ENCODE data around the gene LRRC1. TPM values are rescaled to one million over a fixed set of nuclear protein-coding genes. Genes with fewer than 3 reads are reported as not detected.

The LRRC1 gene
- total RNA-seq, 1 experiment from 2014 or later: 10.3 TPM

DNA sequence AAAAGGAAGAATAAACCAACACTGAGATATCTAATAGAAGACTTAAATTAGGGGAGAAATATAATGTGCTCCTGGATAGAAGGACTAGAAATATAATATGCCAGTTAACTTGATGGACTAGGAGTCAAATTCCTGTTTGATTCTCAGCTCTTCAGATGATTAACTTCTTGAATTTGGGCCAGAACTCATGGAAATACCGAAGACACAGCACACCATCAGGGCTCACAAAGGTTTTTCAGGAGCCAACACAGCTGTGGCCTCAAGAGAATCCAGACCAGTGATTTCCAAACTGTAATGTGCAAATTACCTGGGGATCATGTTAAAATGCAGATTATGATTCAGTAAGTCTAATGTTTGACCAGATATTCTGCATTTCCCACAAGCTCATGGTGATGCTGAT lies 33.8 kb upstream of the LRRC1 start:
- no peaks in the 10 kb centered on the region for H3K23me2 ChIP-seq (ENCODE audit: insufficient read length, low read depth, low read length, poor library complexity, severe bottlenecking)
- no peak overlapping the region for H3K4me2 ChIP-seq (ENCODE audit: insufficient read depth, insufficient read length, low read length)
- no peak overlapping the region for H3K27ac Mint-ChIP-seq
- H2BK12ac ChIP-seq (ENCODE audit: insufficient read length, low read depth, low read length): no peak overlapping the region
- H2AFZ ChIP-seq (ENCODE audit: low read length): no peak overlapping the region
- no peak overlapping the region for H2BK20ac ChIP-seq (ENCODE audit: low read depth, low read length, poor library complexity, severe bottlenecking)
- H3K79me2 ChIP-seq (ENCODE audit: insufficient read depth, low read length): no peaks in the 10 kb centered on the region
- H3K27me3 Mint-ChIP-seq (ENCODE audit: low read depth): no peaks in the 10 kb centered on the region
- no peak overlapping the region for H3T11ph ChIP-seq (ENCODE audit: low read length)
- H4K91ac ChIP-seq (ENCODE audit: insufficient read length, low read depth, low read length): no peak overlapping the region
- H3K36me3 Mint-ChIP-seq (ENCODE audit: insufficient read depth in 1 of 3, low read depth in 3 of 3): no peaks in the 10 kb centered on the region; a peak in 1 of 7 replicates
- no peak overlapping the region for H4K8ac ChIP-seq (replicated peaks; ENCODE audit: insufficient read length, low read depth, low read length)
- no peak overlapping the region for H2AK5ac ChIP-seq (ENCODE audit: insufficient read length, low read length)
- H3K9me3 ChIP-seq (ENCODE audit: control insufficient read depth, low read depth, low read length): no peaks in the 10 kb centered on the region
- H3K4ac ChIP-seq (ENCODE audit: low read depth, low read length): no peak overlapping the region
- H3K23ac ChIP-seq (ENCODE audit: insufficient read length, low read depth, low read length): no peak overlapping the region
- H2BK5ac ChIP-seq (ENCODE audit: insufficient read length, low read length): no peak overlapping the region
- H3K18ac ChIP-seq (ENCODE audit: insufficient read length, low read depth, low read length): no peak overlapping the region
- no peak overlapping the region for H2BK15ac ChIP-seq (ENCODE audit: low read depth, low read length)
- H4K20me1 ChIP-seq (ENCODE audit: control insufficient read depth, insufficient read depth, insufficient read length): no peaks in the 10 kb centered on the region
- no peak overlapping the region for H3K9ac ChIP-seq (ENCODE audit: extremely low read depth, insufficient read length, low read length)
- H4K5ac ChIP-seq (ENCODE audit: insufficient read length, low read depth, low read length): no peak overlapping the region
- no peaks in the 10 kb centered on the region for H3K4me1 ChIP-seq (ENCODE audit: insufficient read depth, low read length)
- peaks cover 2 to 3% of the 10 kb centered on the region in 2 experiments; a peak in 2 of 4 replicates for H3K4me1 Mint-ChIP-seq
- H3K56ac ChIP-seq (ENCODE audit: insufficient read length, low read depth, low read length): no peak overlapping the region
- WGBS (ENCODE audit: extremely low coverage, insufficient read length, low lambda C conversion rate): no CpG with 5 or more reads among the region's 1 CpG
- H2BK120ac ChIP-seq (ENCODE audit: low read depth, low read length, poor library complexity, severe bottlenecking): no peak overlapping the region
- no peaks in the 10 kb centered on the region for H3K79me1 ChIP-seq (ENCODE audit: insufficient read depth, low read depth, low read length, poor library complexity, severe bottlenecking)
- no peak overlapping the region for H3K14ac ChIP-seq (ENCODE audit: insufficient read depth, low read length)
- no peak overlapping the region for H3K4me3 Mint-ChIP-seq
- TF ChIP-seq, protein P1, sequence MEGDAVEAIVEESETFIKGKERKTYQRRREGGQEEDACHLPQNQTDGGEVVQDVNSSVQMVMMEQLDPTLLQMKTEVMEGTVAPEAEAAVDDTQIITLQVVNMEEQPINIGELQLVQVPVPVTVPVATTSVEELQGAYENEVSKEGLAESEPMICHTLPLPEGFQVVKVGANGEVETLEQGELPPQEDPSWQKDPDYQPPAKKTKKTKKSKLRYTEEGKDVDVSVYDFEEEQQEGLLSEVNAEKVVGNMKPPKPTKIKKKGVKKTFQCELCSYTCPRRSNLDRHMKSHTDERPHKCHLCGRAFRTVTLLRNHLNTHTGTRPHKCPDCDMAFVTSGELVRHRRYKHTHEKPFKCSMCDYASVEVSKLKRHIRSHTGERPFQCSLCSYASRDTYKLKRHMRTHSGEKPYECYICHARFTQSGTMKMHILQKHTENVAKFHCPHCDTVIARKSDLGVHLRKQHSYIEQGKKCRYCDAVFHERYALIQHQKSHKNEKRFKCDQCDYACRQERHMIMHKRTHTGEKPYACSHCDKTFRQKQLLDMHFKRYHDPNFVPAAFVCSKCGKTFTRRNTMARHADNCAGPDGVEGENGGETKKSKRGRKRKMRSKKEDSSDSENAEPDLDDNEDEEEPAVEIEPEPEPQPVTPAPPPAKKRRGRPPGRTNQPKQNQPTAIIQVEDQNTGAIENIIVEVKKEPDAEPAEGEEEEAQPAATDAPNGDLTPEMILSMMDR (conservative IDR thresholded peaks at IDR 0.05): no peak
- H3K9me3 Mint-ChIP-seq: no peaks in the 10 kb centered on the region
- H3K27me3 ChIP-seq (ENCODE audit: insufficient read depth, low read length): no peaks in the 10 kb centered on the region
- no peak overlapping the region for H3K27ac ChIP-seq (ENCODE audit: insufficient read length, low read depth, low read length)
- no peak for DNase-seq

Measured in H9 (cell line).